ENCODE data around the gene YBX2. TPM values are rescaled to one million over a fixed set of nuclear protein-coding genes. Genes with fewer than 3 reads are reported as not detected.

YBX2 gene
- total RNA-seq, 4 donors from 2014 or later: 1.2 to 4.1 (median 2.1) TPM

DNA sequence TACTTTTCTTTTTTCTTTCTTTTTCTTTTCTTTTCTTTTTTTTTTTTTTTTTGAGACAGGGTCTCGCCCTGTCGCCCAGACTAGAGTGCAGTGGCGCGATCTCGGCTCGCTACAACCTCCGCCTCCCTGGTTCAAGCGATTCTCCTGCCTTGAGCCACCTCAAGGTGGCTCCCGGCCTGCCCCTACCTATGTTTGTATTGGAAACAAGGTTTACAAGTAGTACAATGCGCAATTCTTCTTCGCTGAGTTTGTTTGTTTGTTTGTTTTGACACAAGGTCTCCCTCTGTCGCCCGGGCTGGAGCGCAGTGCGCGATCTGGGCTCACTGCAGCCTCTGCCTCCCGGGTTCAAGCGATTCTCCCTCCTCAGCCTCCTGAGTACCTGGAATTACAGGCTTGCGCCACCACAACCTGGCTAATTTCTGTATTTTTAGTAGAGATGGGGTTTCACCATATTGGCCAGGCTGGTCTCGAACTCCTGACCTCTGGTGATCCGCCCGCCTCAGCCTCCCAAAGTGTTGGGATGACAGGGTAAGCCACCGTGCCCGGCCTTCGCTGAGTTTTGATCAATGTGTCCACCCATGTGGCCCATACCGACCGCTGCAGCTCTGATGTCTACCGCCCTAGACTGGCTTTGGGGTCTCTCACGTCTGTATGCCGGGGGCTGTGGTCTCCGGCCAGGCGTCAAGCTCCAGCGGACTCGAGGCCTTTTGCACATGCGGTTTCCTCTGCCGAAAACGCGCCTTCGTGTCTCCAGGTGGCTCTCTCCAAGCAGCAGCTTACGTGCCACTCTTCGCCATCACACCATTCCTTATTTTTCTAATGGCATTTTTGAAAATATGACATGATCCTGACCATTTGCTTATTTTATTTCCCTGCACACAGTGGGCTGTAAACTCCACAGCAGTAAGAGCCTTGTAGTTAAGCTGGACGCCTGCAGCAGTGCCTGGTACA is 1.1 kb upstream of the YBX2 start:
- no peaks in the 10 kb centered on the region for H3K27me3 ChIP-seq
- DNase-seq: peak in 1 of 2 donors; percentile 19
- no peaks in the 10 kb centered on the region for H3K9me3 ChIP-seq
- H3K4me3 ChIP-seq (replicated peaks in 1 of 3): peak overlapping the region in 1 of 3 donors; percentile 14
- TF ChIP-seq, protein P1, sequence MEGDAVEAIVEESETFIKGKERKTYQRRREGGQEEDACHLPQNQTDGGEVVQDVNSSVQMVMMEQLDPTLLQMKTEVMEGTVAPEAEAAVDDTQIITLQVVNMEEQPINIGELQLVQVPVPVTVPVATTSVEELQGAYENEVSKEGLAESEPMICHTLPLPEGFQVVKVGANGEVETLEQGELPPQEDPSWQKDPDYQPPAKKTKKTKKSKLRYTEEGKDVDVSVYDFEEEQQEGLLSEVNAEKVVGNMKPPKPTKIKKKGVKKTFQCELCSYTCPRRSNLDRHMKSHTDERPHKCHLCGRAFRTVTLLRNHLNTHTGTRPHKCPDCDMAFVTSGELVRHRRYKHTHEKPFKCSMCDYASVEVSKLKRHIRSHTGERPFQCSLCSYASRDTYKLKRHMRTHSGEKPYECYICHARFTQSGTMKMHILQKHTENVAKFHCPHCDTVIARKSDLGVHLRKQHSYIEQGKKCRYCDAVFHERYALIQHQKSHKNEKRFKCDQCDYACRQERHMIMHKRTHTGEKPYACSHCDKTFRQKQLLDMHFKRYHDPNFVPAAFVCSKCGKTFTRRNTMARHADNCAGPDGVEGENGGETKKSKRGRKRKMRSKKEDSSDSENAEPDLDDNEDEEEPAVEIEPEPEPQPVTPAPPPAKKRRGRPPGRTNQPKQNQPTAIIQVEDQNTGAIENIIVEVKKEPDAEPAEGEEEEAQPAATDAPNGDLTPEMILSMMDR (IDR thresholded peaks at IDR 0.05): no peak
- no peak for TF ChIP-seq POLR2A (IDR thresholded peaks at IDR 0.05)
- intact Hi-C loops (cut with DNase I): loop anchor here (2.0 to 5.0 kb wide), 2 partner anchors 15 to 253 kb away; partner anchors contain the start of genes SLC16A11 and SLC2A4
- 59 to 63% methylated on average over 42 of the region's 42 CpGs for WGBS, 2 donors
- H3K4me1 ChIP-seq: peaks cover 8 to 36% of the 10 kb centered on the region in 2 donors
- H3K27ac ChIP-seq: peak overlapping the region in 1 of 3 donors; percentile 12
- H3K36me3 ChIP-seq: no peaks in the 10 kb centered on the region

DNA sequence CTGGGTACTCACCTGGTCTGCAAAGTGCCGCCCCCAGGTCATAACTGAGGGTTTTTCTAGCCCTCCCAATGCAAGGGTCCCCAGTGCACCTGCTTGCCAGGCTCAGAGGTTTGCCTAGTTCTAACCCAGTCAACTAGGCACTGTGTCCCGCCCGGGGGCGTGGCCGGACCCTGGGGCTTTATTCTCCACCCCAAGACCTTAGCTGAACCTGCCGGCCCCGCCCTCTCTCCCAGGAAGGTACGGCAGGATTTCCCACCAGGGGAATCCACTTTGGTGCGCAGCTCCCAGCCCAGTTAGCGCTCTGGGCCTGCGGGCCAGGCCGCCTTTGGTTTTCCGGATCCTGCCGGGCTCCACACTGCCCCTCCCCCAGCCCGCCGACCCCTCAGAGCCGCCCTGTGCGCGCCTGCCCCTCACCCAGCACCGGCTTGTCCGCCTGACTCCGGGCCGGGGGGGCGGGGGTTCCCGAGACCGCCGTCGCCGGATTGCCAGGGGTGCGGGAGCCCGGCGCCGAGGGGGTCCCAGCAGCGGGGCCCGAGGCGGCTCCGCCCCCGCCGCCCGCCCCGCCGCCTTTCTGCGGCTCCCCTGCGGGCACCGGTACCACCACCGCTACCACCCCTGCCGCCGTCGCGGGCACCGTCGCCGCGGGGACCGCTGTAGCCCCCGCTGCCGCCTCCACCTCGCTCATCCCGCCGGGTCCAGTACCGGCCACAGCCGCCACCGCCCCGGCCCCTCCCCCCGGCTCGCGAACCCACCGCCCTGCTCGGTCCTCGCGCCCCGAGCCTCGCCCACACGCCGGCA is 424 bp downstream of the YBX2 start:
- DNase-seq: peak; percentile 64 to 80
- Histone ChIP-seq H3K4me3 (replicated peaks in 1 of 3) (peak overlapping the region in 1 of 3 donors; percentile 14), H3K27ac (no peak overlapping the region), H3K4me1 (peaks cover 8 to 36% of the 10 kb centered on the region in 2 donors), H3K27me3 (no peaks in the 10 kb centered on the region), H3K9me3 (no peaks in the 10 kb centered on the region), H3K36me3 (no peaks in the 10 kb centered on the region)
- 28 to 34% methylated on average over 12 to 15 of the region's 75 CpGs for WGBS, 2 donors
- intact Hi-C loops (cut with DNase I): no loop called here
- TF ChIP-seq, protein P1 (IDR thresholded peaks at IDR 0.05): no peak

DNA sequence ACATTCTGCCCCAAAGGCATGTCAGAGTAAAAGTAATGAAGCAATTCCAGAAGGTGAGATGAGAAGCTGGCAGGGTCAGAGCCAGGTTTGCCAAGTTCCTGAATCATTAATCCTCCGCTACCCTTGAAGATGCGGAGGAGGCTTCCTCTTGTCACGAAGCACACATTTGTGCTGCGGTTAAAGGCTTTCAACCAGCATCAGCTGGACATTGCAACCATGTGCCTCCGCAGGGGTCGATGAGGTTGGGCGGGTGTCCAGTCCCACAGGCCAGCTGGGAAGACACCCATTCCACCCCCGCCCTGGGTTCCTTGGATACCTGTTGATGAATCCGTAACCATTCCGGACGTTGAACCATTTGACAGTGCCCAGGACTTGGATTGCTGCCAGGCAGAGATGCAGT is 1.3 kb downstream of the YBX2 start:
- Histone ChIP-seq H3K36me3 (no peaks in the 10 kb centered on the region), H3K4me3 (replicated peaks in 1 of 3) (no peak overlapping the region), H3K27me3 (no peaks in the 10 kb centered on the region), H3K27ac (no peak overlapping the region), H3K9me3 (no peaks in the 10 kb centered on the region), H3K4me1 (peaks cover 8 to 36% of the 10 kb centered on the region in 2 donors)
- TF ChIP-seq, protein P1 (IDR thresholded peaks at IDR 0.05): no peak
- TF ChIP-seq POLR2A (IDR thresholded peaks at IDR 0.05): no peak
- intact Hi-C loops (cut with DNase I): no loop called here
- WGBS, 2 donors: 87 to 93% methylated on average over 11 of the region's 11 CpGs
- no peak for DNase-seq

DNA sequence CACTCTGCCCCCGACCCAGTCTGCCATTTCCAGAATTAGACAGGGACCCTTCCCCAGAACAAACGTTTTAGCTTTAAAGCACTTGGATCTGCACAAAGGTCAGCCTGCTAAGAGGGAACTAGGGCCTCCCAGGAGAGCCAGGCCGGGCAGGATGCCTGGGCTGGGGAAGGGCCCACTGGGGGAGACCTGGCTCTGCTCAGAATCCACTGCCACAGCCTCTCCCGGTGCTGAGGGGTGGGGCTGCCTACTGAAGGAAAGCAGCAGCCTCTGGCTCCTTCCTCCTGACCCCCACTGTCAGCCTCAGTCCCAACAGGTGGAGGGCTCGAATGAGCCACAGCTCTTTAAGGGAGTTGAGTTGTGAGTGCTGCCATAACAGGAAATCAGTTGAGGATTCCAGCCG is 1.7 kb downstream of the YBX2 start:
- H3K9me3 ChIP-seq: no peaks in the 10 kb centered on the region
- DNase-seq: peak; percentile 28 to 53
- 18 to 20% methylated on average over 6 of the region's 6 CpGs for WGBS, 2 donors
- no peaks in the 10 kb centered on the region for H3K36me3 ChIP-seq
- no peaks in the 10 kb centered on the region for H3K27me3 ChIP-seq
- intact Hi-C loops (cut with DNase I): no loop called here
- peaks cover 8 to 36% of the 10 kb centered on the region in 2 donors for H3K4me1 ChIP-seq
- H3K4me3 ChIP-seq (replicated peaks in 1 of 3): no peak overlapping the region
- TF ChIP-seq, protein P1 (IDR thresholded peaks at IDR 0.05): no peak
- no peak for TF ChIP-seq POLR2A (IDR thresholded peaks at IDR 0.05)
- H3K27ac ChIP-seq: no peak overlapping the region

All from thyroid gland (tissue), 4 donors.